ENCODE data around the gene MAF. TPM values are rescaled to one million over a fixed set of nuclear protein-coding genes. Genes with fewer than 3 reads are reported as not detected.

MAF gene
- total and polyA plus RNA-seq, 3 donors from 2014 or later, result 22.0 to 112 (median 84.6) TPM

DNA sequence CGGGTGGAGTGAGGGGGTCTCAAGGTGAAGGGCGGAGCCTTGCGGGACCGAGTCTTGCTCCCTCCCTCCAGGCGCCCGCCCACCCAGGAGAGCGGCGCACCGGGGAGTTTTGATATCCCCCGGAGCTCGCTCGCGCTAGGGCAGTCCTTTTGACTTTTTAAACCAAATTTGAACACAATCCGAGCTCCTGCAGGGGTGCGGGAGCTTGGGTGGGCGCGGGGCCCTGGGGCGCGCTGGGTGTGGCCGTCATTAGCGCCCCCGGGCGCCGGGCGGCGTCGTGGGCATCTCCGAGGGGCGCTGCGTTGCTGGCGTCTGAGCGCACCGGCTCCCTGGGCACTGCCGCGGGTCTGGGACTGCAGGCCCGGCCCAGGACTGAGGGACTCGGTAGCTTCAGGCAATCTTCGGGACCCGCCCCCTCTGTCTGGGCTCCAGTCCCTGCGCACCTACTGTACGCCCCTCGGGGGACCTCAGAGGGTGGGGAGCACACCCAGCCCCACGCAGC, 10.9 kb downstream of the MAF start:
- peak; percentile 43 for DNase-seq
- Histone ChIP-seq H3K27me3 (no peaks in the 10 kb centered on the region), H3K27ac (peak overlapping the region; percentile 41 to 92), H3K9me3 (no peaks in the 10 kb centered on the region), H3K4me3 (peak overlapping the region; percentile 67 to 70), H3K4me1 (peaks cover 18% of the 10 kb centered on the region), H3K36me3 (ENCODE audit: low read depth, missing control alignments) (no peaks in the 10 kb centered on the region)
- intact Hi-C loops (cut with DNase I; ENCODE audit: low total_unique reads), result no loop called here
- WGBS, 2 donors, result 0 to 5% methylated on average over 20 to 35 of the region's 43 CpGs
- TF ChIP-seq POLR2A (IDR thresholded peaks at IDR 0.05), result no peak
- TF ChIP-seq, protein P1, sequence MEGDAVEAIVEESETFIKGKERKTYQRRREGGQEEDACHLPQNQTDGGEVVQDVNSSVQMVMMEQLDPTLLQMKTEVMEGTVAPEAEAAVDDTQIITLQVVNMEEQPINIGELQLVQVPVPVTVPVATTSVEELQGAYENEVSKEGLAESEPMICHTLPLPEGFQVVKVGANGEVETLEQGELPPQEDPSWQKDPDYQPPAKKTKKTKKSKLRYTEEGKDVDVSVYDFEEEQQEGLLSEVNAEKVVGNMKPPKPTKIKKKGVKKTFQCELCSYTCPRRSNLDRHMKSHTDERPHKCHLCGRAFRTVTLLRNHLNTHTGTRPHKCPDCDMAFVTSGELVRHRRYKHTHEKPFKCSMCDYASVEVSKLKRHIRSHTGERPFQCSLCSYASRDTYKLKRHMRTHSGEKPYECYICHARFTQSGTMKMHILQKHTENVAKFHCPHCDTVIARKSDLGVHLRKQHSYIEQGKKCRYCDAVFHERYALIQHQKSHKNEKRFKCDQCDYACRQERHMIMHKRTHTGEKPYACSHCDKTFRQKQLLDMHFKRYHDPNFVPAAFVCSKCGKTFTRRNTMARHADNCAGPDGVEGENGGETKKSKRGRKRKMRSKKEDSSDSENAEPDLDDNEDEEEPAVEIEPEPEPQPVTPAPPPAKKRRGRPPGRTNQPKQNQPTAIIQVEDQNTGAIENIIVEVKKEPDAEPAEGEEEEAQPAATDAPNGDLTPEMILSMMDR (IDR thresholded peaks at IDR 0.05), result no peak

DNA sequence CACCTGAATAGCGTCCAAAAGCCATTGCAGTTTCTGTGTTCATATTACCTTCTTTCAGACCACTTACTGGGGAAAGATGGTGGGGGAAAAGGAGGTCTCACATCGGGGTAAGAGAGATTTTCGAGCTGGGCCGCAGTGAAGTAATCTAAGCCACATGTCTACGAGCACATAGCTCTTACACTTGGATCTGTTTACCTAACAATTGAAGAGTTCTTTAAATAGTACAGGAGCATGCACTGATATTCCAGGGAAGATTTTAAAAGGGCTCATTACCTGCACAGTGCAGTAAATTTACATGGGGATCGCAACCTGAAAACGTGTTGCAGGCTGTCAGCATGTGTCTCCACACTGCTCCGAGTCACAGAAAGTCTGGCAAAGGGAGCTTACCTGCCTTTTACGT, 12.6 kb downstream of the MAF start:
- Histone ChIP-seq H3K27me3 (no peaks in the 10 kb centered on the region), H3K27ac (no peak overlapping the region), H3K36me3 (ENCODE audit: low read depth, missing control alignments) (no peaks in the 10 kb centered on the region), H3K4me1 (peaks cover 14% of the 10 kb centered on the region), H3K4me3 (no peak overlapping the region), H3K9me3 (no peaks in the 10 kb centered on the region)
- TF ChIP-seq, protein P1 (IDR thresholded peaks at IDR 0.05), result no peak
- no peak for TF ChIP-seq POLR2A (IDR thresholded peaks at IDR 0.05)
- no peak for DNase-seq
- WGBS, 2 donors, result 74 to 77% methylated on average over 9 of the region's 9 CpGs
- intact Hi-C loops (cut with DNase I; ENCODE audit: low total_unique reads), result no loop called here

DNA sequence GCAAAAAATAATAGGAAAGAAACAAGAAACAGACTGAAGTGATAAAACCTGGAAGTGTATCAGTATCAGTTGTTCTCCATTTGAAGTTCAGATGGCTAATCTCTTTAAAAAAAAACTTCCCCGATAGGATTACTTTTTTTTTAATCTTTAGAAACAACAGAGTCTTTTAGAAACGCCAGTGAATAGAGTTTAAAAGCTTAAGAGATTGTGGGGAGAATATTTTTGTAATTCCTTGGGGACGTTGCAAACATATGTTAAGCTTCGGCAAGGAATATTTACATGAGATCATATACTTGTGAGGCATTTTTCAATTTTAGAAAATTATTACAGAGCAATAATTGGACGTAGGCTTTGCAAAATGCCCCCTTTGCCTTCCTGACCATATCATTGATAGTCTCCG, 13.2 kb downstream of the MAF start:
- Histone ChIP-seq H3K27ac (no peak overlapping the region), H3K9me3 (no peaks in the 10 kb centered on the region), H3K27me3 (no peaks in the 10 kb centered on the region), H3K36me3 (ENCODE audit: low read depth, missing control alignments) (no peaks in the 10 kb centered on the region), H3K4me3 (no peak overlapping the region), H3K4me1 (peaks cover 9% of the 10 kb centered on the region)
- TF ChIP-seq POLR2A (IDR thresholded peaks at IDR 0.05), result no peak
- TF ChIP-seq, protein P1 (IDR thresholded peaks at IDR 0.05), result no peak
- intact Hi-C loops (cut with DNase I; ENCODE audit: low total_unique reads), result no loop called here
- WGBS, 2 donors, result 76 to 81% methylated on average over 6 of the region's 6 CpGs
- no peak for DNase-seq

DNA sequence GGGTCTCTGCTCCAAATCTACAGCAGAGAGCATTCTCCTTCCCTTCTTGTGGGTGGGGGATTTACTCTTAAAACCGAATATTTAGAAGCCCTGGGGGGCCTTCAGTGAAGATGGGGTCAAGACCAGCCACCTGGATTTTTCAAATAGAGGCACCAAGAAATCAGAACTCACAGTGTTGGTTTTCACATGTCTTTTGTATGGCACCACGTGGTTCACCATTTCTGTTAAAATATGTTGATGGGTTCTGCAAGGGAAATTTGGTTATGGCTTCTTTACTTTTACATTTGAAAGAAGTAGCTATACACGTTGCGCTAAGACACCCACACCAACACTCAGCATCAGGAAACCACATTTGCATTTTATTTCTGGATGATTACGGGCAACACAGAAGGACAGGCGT, 17.7 kb downstream of the MAF start:
- Histone ChIP-seq H3K4me1 (no peaks in the 10 kb centered on the region), H3K36me3 (ENCODE audit: low read depth, missing control alignments) (no peaks in the 10 kb centered on the region), H3K4me3 (no peak overlapping the region), H3K9me3 (no peaks in the 10 kb centered on the region), H3K27ac (no peak overlapping the region), H3K27me3 (no peaks in the 10 kb centered on the region)
- TF ChIP-seq POLR2A (IDR thresholded peaks at IDR 0.05), result no peak
- TF ChIP-seq, protein P1 (IDR thresholded peaks at IDR 0.05), result no peak
- no peak for DNase-seq
- intact Hi-C loops (cut with DNase I; ENCODE audit: low total_unique reads), result no loop called here
- WGBS, 2 donors, result 69 to 74% methylated on average over 6 of the region's 6 CpGs

DNA sequence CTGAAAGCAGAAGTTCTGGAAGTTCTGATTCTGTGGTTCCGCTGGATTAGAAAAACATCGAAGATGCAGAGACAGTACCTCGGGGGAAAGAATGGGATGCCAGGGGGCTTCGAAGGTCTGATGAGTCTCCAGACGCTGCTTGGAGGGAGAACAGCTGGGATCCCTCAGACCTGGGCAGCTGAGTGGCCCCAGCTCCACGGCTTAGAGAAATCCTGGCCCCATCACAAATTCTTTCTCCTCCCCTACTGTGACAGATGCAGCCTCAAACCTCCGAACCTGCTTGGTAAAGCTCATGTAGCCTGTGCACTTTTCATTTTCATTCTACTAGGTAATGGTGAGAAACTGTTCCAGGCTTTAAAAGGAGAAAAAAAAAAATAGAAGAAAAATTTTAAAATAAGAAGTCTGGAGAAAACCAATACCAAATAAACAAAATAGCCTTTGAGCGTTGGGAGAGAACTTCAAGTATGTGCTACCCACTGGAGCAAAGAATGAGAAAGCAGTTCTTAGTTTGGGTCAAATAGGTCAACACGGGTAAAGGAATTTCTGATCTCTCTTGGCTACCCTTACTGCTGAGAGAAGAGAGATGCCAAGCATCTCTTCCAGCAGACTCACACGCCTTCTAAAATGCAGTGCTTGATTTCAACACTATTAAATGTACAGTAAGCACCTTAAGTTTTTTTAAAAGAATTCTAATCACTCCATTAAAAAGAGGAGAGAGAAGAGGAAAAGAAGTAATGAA, 19.9 kb downstream of the MAF start:
- H3K4me3 ChIP-seq, result no peak overlapping the region
- no peak for DNase-seq
- TF ChIP-seq, protein P1 (IDR thresholded peaks at IDR 0.05), result no peak
- no peak for TF ChIP-seq POLR2A (IDR thresholded peaks at IDR 0.05)
- no peaks in the 10 kb centered on the region for H3K27me3 ChIP-seq
- H3K9me3 ChIP-seq, result no peaks in the 10 kb centered on the region
- 49 to 53% methylated on average over 10 of the region's 10 CpGs for WGBS, 2 donors
- intact Hi-C loops (cut with DNase I; ENCODE audit: low total_unique reads), result no loop called here
- no peaks in the 10 kb centered on the region for H3K36me3 ChIP-seq (ENCODE audit: low read depth, missing control alignments)
- H3K27ac ChIP-seq, result no peak overlapping the region
- H3K4me1 ChIP-seq, result no peaks in the 10 kb centered on the region
